CD14-positive monocyte (primary cell): ENCODE results near the gene MFNG. TPM values are rescaled to one million over a fixed set of nuclear protein-coding genes. Genes with fewer than 3 reads are reported as not detected.

Source experiments
- DNase-seq, 3 donors: peaks; one replicate each; pipeline ENCODE4 v3.0.0-alpha.2; 2011 to 2022
- H2AFZ ChIP-seq: 2 replicates; pipeline ENCODE4 v1.6.0; 2012; ENCODE audit warnings: mild to moderate bottlenecking, low read depth, low read length, inconsistent platforms; ENCODE audit not compliant: insufficient read depth, poor library complexity, severe bottlenecking
- H3K27ac ChIP-seq, 2 donors: 1 replicate in 1 of 2; 2 replicates in 1 of 2; pipeline ENCODE4 v1.5.1; 2012 to 2013; ENCODE audit warnings: low read length in 2 of 2, control low read depth in 1 of 2, inconsistent platforms in 1 of 2, low read depth in 1 of 2, mild to moderate bottlenecking in 1 of 2
- H3K27me3 ChIP-seq, 2 donors: one replicate each; pipeline versions ENCODE4 v1.6.0 to v1.6.1; 2011 to 2013; ENCODE audit warnings: low read length in 2 of 2; ENCODE audit not compliant: control insufficient read depth in 2 of 2, insufficient read depth in 2 of 2
- H3K36me3 ChIP-seq, 2 donors: replicated peaks in 1 of 2; 1 replicate in 1 of 2; 2 replicates in 1 of 2; pipeline versions ENCODE4 v1.5.1 to v1.6.1; 2012 to 2013; ENCODE audit warnings: low read length in 2 of 2, control low read depth in 1 of 2, inconsistent platforms in 1 of 2, mild to moderate bottlenecking in 1 of 2; ENCODE audit not compliant: insufficient read depth in 2 of 2, control insufficient read depth in 1 of 2
- H3K4me1 ChIP-seq, 2 donors: 1 replicate in 1 of 2; 2 replicates in 1 of 2; pipeline versions ENCODE4 v1.5.1 to v1.6.1; 2012 to 2013; ENCODE audit warnings: low read length in 2 of 2, control low read depth in 1 of 2, inconsistent platforms in 1 of 2, mild to moderate bottlenecking in 1 of 2, moderate library complexity in 1 of 2; ENCODE audit not compliant: insufficient read depth in 2 of 2, control insufficient read depth in 1 of 2
- H3K4me2 ChIP-seq: replicated peaks from 2 replicates; pipeline ENCODE3; 2012; ENCODE audit warnings: low read length, moderate library complexity, mild to moderate bottlenecking; ENCODE audit not compliant: poor library complexity, severe bottlenecking; ENCODE audit errors: extremely low read depth
- H3K4me3 ChIP-seq, 3 experiments: fragments of 200-600 bp in 1 of 3; sonication (generic) in 1 of 3; replicated peaks in 1 of 3; 1 replicate in 2 of 3; 2 replicates in 1 of 3; pipeline ENCODE4 v1.5.1; 2011 to 2013; ENCODE audit warnings: low read length in 3 of 3, mild to moderate bottlenecking in 3 of 3, control low read depth in 2 of 3, low read depth in 2 of 3, inconsistent platforms in 1 of 3, moderate library complexity in 1 of 3
- H3K79me2 ChIP-seq: 2 replicates; pipeline ENCODE4 v1.6.0; 2012; ENCODE audit warnings: mild to moderate bottlenecking, control low read depth, inconsistent platforms, low read length, moderate library complexity; ENCODE audit not compliant: insufficient read depth
- H3K9ac ChIP-seq: 2 replicates; pipeline ENCODE4 v1.6.0; 2017; ENCODE audit warnings: low read length, mild to moderate bottlenecking; ENCODE audit not compliant: insufficient read depth, poor library complexity, severe bottlenecking
- H3K9me3 ChIP-seq, 2 donors: replicated peaks in 1 of 2; 1 replicate in 1 of 2; 2 replicates in 1 of 2; pipeline versions ENCODE4 v1.5.1 to v1.6.1; 2012 to 2013; ENCODE audit warnings: low read length in 2 of 2, control low read depth in 1 of 2; ENCODE audit not compliant: control insufficient read depth in 1 of 2, insufficient read depth in 1 of 2
- H4K20me1 ChIP-seq: 2 replicates; pipeline ENCODE4 v1.6.0; 2012; ENCODE audit warnings: mild to moderate bottlenecking, low read length, control low read depth, moderate library complexity; ENCODE audit not compliant: insufficient read depth
- H3K27ac Mint-ChIP-seq, 7 donors: one replicate each; pipeline ENCODE4 v1.8.0; 2020; ENCODE audit warnings: mild to moderate bottlenecking in 7 of 7, mixed read lengths in 7 of 7, moderate library complexity in 6 of 7, inconsistent platforms in 2 of 7
- H3K27me3 Mint-ChIP-seq, 3 donors: one replicate each; pipeline ENCODE4 v1.8.0; 2021 to 2022; ENCODE audit warnings: low read depth in 3 of 3, mild to moderate bottlenecking in 3 of 3, mixed read lengths in 3 of 3, moderate library complexity in 3 of 3, inconsistent platforms in 1 of 3
- H3K36me3 Mint-ChIP-seq, 2 donors: one replicate each; pipeline ENCODE4 v1.8.0; 2020; ENCODE audit warnings: mixed read lengths in 2 of 2, inconsistent platforms in 1 of 2, mild to moderate bottlenecking in 1 of 2
- H3K4me1 Mint-ChIP-seq: one replicate; pipeline ENCODE4 v1.8.0; 2020; ENCODE audit warnings: mild to moderate bottlenecking, mixed read lengths
- H3K4me3 Mint-ChIP-seq, 2 donors: one replicate each; pipeline ENCODE4 v1.8.0; 2020; ENCODE audit warnings: mild to moderate bottlenecking in 2 of 2, mixed read lengths in 2 of 2, moderate library complexity in 1 of 2
- H3K9me3 Mint-ChIP-seq, 7 donors: one replicate each; pipeline ENCODE4 v1.8.0; 2020 to 2022; ENCODE audit warnings: mixed read lengths in 7 of 7, mild to moderate bottlenecking in 6 of 7, moderate library complexity in 6 of 7, inconsistent platforms in 2 of 7
- WGBS: methylation state at CpG from one replicate; pipeline ENCODE4 v1.1.5; 2013; ENCODE audit warnings: missing lambda C conversion rate; ENCODE audit not compliant: insufficient coverage; 5-methylcytosine and 5-hydroxymethylcytosine counted together
- intact Hi-C, 2 donors: fragments of 100-400 bp; cut with micrococcal nuclease; formaldehyde crosslinking; loops; one replicate each; pipeline versions ENCODE4 v1.15.0 to v1.15.1; 2023
- polyA plus RNA-seq, 3 donors: library from polyadenylated mRNA; depleted of rRNA in 1 of 3; unstranded in 2 of 3; stranded (reverse) in 1 of 3; fragments of 300-500 nt in 2 of 3; fragments of >200 nt in 1 of 3; fragmentation: Illumina TruSeq in 2 of 3; gene quantifications; 1 replicate in 2 of 3; 2 replicates in 1 of 3; pipeline ENCODE4 v1.2.3, GENCODE V29; 2012 to 2021
- TF ChIP-seq, protein P1 (sequence below): fragments of 200-600 bp; IDR thresholded peaks from one replicate; pipeline ENCODE4 v1.8.0; 2022; ENCODE audit warnings: antibody characterized with exemption, mild to moderate bottlenecking

Gene MFNG
- polyA plus RNA-seq, 3 donors = 84.1 to 196 (median 181) TPM

DNA sequence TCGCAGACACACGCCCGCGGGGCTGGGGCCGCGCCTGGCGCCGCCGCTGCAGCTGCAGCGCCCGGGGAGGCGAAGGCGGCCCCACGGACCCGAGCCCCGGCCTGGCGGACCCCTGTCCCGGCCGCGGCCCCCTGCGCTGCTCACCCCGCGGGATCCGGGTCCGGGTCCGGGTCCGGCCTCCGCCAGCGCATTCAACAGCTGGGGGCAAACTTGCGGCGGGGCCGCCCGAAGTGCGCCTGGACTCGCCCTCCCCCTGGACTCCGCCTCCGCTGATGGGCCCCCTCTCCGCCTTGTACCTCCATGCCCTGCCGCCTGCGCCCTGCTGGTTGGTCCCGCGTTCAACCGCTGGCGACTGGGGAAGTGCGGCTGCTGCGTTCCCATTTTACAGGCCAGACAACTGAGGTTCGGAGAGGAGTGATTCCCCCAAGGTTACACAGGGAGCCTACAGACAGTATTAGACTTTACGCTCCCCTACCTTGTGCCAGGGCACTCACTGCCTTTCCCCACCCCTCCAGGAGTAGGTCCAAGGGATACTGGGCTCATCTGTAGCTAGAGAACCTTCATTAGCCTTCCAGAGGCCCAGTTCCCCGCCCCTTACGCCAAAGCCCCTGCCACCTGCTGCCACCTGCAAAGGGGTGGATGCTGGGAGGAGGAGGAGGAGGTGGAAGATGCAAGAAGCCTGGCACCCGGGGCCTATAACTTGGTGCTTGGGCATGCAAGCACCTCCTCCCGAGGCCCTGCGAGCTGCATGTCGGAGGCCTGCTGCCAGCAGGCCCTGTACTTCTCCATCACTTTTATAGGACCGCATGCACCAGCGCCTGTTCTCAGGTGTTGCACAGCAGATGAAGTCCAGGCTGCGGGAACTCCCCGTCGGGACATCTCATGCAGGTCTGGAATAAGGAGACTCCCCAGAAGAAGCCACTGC, 58.2 kb downstream of the MFNG start:
- peaks cover 6 to 14% of the 10 kb centered on the region in 2 donors for H3K9me3 ChIP-seq
- no peaks in the 10 kb centered on the region for H3K36me3 ChIP-seq
- intact Hi-C loops = no loop called here
- Mint-ChIP-seq H3K36me3 (peaks cover 0 to 11% of the 10 kb centered on the region in 2 donors), H3K9me3 (peaks cover 4 to 27% (median 12%) of the 10 kb centered on the region in 7 donors), H3K4me1 (peaks cover 21% of the 10 kb centered on the region), H3K27ac (no peak overlapping the region), H3K27me3 (peaks cover 58 to 72% (median 61%) of the 10 kb centered on the region in 3 donors), H3K4me3 (peak overlapping the region in 1 of 2 donors; percentile 84)
- peak overlapping the region; percentile 60 for H3K4me2 ChIP-seq
- no peak overlapping the region for H3K27ac ChIP-seq
- no peak overlapping the region for H2AFZ ChIP-seq
- no peak overlapping the region for H3K9ac ChIP-seq
- peaks cover 27 to 59% of the 10 kb centered on the region in 2 donors for H3K27me3 ChIP-seq
- H3K4me3 ChIP-seq = peak overlapping the region in 1 of 3 experiments; percentile 42
- no peak for DNase-seq
- 16% methylated on average over 58 of the region's 59 CpGs for WGBS
- H3K4me1 ChIP-seq = peaks cover 4 to 19% of the 10 kb centered on the region in 2 donors
- no peaks in the 10 kb centered on the region for H4K20me1 ChIP-seq
- H3K79me2 ChIP-seq = no peaks in the 10 kb centered on the region
- TF ChIP-seq, protein P1, sequence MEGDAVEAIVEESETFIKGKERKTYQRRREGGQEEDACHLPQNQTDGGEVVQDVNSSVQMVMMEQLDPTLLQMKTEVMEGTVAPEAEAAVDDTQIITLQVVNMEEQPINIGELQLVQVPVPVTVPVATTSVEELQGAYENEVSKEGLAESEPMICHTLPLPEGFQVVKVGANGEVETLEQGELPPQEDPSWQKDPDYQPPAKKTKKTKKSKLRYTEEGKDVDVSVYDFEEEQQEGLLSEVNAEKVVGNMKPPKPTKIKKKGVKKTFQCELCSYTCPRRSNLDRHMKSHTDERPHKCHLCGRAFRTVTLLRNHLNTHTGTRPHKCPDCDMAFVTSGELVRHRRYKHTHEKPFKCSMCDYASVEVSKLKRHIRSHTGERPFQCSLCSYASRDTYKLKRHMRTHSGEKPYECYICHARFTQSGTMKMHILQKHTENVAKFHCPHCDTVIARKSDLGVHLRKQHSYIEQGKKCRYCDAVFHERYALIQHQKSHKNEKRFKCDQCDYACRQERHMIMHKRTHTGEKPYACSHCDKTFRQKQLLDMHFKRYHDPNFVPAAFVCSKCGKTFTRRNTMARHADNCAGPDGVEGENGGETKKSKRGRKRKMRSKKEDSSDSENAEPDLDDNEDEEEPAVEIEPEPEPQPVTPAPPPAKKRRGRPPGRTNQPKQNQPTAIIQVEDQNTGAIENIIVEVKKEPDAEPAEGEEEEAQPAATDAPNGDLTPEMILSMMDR = no peak

GRCh38 chr22:37427135-37427710, 59.0 kb downstream of the MFNG start, which contains the start of gene ELFN2:
Gene ELFN2 (minus strand): TSS chr22:37427479. CDS start chr22:37375534, 51,945 bp downstream.
- Histone ChIP-seq H4K20me1 (no peaks in the 10 kb centered on the region), H3K9ac (peak within 1 kb of the TSS; percentile 15), H3K27me3 (peaks cover 27 to 63% of the 10 kb centered on the region in 2 donors), H3K27ac (no peak within 1 kb of the TSS), H3K4me2 (peak within 1 kb of the TSS; percentile 60), H3K9me3 (peaks cover under 1 to 14% of the 10 kb centered on the region in 2 donors), H3K4me3 (peak within 1 kb of the TSS in 1 of 3 experiments; percentile 42), H2AFZ (no peak within 1 kb of the TSS), H3K36me3 (no peaks in the 10 kb centered on the region), H3K79me2 (no peaks in the 10 kb centered on the region), H3K4me1 (peaks cover 4 to 16% of the 10 kb centered on the region in 2 donors)
- under 1% methylated on average over 58 of the region's 72 CpGs for WGBS
- Mint-ChIP-seq H3K36me3 (peaks cover 0 to 8% of the 10 kb centered on the region in 2 donors), H3K9me3 (peaks cover 0 to 19% (median 6%) of the 10 kb centered on the region in 7 donors), H3K4me3 (peak within 1 kb of the TSS; percentile 56 to 84), H3K27me3 (peaks cover 58 to 69% (median 61%) of the 10 kb centered on the region in 3 donors), H3K4me1 (peaks cover 20% of the 10 kb centered on the region), H3K27ac (no peak within 1 kb of the TSS)
- DNase-seq = no peak
- intact Hi-C loops = no loop called here
- TF ChIP-seq, protein P1 = no peak
